Measurements from ENCODE around the gene EEF2KMT.

DNA sequence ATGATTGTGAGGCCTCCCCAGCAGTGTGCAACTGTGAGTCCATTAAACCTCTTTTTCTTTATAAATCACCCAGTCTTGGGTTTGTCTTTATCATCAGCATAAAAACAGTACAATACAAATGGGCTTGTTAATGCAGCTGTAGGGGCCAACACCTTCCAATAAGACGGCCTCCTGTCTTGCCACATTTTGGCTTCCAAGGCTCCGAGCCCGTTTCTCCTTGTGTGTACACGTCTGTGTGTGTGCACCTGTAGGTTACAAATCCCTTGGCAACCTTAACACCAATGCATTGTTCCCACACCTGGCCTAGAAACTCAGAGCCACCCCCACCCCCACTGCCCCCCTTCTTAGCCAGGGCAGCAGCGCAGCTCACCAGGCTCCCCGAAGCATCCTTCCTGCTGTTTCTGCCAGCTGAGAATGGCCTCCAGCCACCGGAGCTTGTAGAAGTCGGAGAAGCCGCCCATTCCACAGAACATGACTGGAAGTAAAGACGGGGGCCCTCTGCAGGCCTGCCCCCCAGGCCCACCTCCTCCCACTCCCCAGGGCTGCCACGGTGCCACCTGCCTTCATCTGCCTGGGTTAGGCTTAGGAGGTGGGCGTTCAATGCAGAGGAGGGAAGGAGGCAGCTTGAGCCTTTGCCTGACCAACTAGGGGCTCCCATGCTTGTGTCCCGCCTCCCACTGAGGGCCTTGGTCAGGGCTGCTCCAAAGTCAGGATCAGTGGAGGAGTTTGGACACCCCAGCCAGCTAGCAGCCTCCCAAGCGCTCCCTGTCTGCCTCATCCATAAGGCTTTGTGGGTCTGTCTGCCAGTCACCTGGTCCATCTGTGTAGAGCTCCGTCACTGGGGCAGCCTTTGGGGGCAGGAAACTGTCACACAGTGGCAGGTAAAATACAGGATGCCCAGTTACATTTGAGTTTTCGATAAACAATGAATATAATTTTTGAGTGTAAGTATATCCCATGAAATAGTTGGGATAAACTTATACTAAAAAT is 42.4 kb downstream of the EEF2KMT start:
- no peak for TF ChIP-seq POLR2AphosphoS5 (IDR thresholded peaks at IDR 0.05)
- TF ChIP-seq, protein P1, sequence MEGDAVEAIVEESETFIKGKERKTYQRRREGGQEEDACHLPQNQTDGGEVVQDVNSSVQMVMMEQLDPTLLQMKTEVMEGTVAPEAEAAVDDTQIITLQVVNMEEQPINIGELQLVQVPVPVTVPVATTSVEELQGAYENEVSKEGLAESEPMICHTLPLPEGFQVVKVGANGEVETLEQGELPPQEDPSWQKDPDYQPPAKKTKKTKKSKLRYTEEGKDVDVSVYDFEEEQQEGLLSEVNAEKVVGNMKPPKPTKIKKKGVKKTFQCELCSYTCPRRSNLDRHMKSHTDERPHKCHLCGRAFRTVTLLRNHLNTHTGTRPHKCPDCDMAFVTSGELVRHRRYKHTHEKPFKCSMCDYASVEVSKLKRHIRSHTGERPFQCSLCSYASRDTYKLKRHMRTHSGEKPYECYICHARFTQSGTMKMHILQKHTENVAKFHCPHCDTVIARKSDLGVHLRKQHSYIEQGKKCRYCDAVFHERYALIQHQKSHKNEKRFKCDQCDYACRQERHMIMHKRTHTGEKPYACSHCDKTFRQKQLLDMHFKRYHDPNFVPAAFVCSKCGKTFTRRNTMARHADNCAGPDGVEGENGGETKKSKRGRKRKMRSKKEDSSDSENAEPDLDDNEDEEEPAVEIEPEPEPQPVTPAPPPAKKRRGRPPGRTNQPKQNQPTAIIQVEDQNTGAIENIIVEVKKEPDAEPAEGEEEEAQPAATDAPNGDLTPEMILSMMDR (IDR thresholded peaks at IDR 0.05) = no peak
- no peak for TF ChIP-seq POLR2A (IDR thresholded peaks at IDR 0.05)

All from upper lobe of left lung (tissue), 4 donors.